HT-29 (cell line): ENCODE results near the gene SNX25. TPM values are rescaled to one million over a fixed set of nuclear protein-coding genes. Genes with fewer than 3 reads are reported as not detected.

Experiments
- DNase-seq: peaks from one replicate; pipeline ENCODE4 v3.0.0-alpha.2; 2015; ENCODE audit warnings: low spot score
- total RNA-seq: library from RNA; depleted of rRNA; stranded (reverse); fragments of >200 nt; shearing (Covaris generic); gene quantifications from 2 replicates; pipeline ENCODE4 v1.2.3, GENCODE V29; 2014

The SNX25 gene
- total RNA-seq, 1 experiment from 2014 or later: 3.3 TPM

DNA sequence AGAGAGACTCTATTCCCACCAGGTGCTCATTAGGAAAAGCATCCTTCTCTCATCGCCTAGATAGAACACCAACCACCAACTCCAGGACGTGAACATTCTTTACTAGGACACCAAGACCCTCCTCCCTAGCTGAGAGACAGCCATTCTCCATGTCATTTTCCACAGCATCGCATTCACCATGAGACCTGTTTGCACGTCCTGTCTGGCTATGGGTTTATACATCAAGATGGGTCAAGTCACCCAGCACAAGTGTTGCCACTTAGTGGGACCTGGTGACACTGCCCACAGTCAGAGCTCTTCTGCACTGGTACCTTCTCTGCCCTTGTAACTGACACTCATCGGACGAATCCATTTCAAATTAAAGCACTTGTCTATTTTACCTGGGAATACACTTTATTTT lies 168.9 kb downstream of the SNX25 start:
- no peak for DNase-seq

DNA sequence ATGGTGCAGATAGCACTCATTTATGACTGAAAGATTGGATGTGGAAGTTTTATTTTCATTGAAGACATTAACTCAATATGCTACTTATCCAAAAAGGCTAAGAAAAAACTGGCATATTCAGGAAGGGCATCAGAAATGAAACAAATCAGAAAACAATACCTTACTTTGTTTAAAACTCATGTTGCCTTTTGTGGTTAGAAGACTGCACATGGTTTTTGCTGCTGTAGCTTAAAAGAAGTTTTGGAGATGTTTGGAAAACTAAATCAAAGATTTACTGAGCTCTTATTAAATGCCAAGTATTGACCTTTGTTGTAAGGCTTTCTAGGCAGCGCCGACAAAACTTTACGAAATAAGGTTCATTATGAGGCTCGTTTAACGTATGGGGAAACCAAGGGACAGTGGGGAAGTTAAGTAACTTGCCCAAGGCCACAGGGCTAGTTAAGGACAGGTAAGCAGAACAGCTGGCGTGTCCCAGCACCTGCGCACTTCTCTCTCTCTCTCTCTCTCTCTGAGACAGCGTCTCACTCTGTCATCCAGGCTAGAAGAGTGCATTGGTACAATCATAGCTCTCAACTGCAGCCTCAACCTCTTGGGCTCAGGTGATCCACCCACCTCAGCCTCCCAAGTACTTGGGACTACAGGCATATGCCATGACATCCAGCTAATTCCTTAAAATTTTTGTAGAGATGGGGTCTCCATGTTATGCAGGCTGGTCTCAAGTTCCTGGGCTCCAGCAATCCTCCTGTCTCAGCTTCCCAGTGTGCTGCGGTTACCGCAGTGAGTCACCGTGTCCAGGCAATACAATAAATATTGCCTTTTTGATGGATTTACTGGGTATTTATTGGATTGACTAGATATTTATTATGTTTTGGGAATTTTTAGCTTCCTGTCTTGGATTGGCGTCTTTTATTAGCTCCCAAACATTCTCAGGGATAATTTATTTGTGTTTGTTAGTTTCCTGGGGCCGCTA lies 170.2 kb downstream of the SNX25 start:
- no peak for DNase-seq

DNA sequence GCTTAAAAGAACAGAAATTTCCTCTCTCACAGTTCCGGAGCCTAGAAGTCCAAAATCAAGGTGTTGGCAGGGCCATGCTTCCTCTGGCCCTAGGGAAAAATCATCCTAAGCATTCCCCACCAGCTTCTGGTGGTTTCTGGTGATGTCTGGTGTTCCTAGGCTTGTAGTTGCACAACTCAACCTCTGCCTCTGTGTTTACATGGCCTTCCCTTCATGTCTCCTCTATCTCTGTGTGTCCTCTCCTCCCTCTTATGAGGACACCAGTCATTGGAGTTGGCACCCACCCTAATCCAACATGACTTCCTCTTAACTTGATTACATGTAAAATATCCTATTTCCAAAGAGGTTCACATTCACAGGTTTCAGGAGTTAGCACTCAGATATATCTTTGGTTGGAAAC lies 170.9 kb downstream of the SNX25 start:
- DNase-seq: no peak

DNA sequence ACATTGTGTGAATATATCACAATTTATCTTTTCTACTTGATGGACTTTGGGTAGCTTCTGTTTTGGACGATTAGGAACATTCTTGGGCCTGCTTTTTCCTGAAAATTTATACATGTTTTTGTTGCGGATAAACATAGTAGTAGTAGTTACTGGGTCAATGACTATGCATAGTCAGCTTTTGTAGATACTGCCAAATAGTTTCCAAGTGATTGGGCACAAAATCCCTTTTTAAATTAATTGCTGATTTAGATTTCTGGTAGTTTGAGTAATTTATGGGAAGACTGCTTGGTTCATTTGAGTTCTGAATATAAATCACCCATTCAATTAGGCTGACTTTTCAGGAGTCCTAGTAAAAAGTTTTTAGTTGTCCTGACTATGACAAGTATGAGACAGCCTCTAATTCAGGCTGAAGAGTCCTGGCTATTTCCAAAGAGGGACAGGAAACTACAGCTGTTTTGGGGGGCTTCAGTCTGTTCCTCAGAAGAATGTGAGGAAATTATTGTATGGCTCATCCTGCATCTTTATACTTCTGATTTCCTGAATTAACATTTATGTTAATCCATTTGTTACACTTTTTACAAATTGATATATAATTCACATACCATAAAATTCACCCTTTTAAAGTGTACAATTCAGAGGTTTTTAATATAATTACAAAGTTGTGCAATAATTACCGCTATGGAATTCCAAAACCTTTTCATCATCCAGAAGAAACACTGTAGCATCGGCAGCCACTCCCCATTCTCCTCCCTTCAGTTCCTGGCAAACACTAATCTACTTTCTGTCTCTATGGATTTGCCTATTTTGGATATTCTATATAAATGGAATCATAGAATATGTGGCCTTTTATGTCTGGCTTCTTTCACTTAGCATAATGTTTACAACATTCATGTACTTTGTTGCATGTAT lies 172.1 kb downstream of the SNX25 start:
- no peak for DNase-seq

DNA sequence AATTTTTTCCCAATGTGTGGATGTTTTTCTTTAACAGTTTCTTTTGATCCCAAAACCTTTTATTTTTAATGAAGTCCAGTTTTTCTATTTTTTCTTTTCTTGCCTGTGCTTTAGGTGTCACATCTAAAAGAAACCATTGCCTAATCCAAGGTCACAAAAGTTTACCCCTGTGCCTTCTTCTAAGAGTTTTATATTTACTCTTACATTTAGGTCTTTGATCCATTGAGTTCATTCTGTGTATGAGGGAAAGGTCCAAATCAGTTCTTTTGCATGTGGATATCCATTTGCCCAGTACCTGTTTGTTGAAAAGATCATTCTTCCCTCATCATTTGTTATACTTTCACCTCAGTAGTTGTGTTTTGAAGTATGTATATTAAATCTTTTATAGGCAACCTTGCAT lies 173.4 kb downstream of the SNX25 start:
- no peak for DNase-seq

DNA sequence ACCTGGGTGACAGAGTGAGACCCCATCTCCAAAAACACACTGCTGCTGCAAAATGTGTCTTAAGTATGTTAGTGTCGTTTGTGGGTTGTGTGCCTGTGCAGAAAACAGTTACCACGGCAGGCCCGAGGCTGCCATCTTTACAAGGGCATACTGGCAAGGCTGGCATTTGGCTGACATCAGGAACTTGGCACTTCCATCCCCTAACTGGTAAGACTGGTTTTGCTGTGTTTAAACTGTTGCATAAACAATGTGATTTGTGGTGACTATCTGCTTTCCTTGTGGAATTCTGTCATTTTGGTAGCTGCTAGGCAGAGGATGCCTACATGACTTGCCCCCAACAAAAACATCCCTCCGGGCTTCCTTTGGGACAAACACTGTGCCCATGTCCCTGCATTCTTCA lies 174.1 kb downstream of the SNX25 start:
- DNase-seq: peak; percentile 70

DNA sequence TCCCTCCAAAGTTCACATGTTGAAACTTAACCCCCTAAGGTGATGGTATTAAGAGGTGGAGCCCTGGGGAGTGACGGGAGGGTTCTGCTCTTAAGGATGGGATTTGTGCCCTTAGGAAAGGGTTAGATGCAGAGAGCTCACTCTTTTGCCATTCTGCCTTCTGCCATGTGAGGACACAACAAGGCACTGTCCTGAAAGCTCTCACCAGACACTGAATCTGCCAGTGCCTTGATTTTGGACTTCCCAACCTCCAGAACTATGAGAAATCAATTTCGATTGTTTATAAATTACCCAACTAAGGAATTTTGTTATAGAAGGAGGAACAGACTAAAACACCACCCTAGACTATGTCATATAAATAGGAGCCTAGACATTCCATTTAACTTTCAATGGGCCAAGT lies 174.7 kb downstream of the SNX25 start:
- DNase-seq: no peak

DNA sequence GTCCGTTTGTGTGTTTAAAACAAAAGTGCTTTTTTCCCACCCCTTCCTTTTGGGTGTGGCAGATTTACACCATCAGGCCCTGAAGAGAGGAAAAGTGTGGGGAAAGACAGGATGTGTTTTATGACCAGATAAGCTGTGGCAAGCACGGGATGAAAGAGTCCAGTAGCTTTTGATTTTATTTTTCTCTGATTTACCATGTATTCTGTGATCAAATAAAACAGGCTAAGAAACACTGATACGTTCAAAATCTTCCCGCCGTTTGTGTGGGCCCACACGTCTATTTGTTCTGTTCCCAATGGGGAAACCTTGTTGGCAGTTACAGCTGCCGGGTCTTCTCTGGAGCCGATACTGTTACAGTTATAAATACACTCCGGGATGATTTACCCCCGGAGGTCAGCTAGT lies 175.5 kb downstream of the SNX25 start:
- no peak for DNase-seq

DNA sequence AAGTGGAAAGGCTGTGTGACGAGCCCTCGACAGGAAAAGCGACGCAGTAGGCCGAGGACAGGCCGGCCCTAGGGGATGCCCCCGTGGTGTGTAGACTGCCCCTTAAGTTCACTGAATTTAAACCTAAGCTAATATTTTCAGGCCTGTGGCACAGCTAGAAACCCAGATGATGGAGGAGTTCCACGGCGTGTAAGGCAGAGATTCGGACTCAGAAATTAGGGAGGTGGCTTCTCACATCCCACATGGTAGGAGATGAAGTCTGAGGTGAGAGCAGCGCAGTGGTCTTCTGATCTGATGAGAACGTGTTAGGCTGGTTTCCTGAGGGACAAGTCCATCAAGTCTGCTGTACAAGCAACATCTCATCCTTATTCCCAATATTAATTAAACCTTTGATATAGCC lies 178.6 kb downstream of the SNX25 start:
- DNase-seq: no peak

DNA sequence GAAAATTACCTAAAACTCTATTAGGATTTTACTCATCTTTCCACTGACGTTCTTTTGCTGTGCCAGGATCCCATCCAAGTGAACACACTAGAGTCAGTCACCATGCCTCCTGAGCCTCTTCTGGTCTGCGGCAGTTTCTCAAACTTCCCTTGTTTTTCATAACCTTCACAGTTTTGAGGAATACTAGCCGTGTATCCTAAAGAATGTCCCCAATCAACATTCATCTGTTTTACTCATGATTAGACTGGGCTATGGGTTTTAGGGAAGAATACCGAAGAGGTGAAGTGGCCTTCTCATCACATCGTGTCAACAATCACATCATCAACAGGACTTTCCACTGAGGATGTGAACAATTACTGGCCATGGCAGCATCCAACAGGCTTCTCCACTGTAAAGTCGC lies 181.5 kb downstream of the SNX25 start:
- no peak for DNase-seq

DNA sequence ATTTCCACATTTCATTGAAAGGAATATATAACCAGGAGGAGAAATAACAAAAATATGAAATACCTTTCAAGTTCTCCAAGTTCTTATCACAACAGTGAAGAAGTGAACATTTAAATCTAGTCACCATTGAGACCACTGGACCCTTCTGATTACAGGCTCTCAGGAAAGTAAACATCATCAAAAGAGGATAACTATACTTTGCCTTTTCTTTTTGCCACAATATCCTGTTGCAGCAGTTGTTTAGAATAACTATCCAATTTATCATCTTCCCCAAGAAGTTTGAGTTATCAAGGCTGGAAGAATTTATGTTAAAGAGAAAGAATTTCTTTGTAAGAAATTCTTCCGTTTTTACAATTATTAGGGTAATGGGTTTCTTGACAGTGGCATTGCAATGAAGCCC lies 182.8 kb downstream of the SNX25 start:
- DNase-seq: no peak

DNA sequence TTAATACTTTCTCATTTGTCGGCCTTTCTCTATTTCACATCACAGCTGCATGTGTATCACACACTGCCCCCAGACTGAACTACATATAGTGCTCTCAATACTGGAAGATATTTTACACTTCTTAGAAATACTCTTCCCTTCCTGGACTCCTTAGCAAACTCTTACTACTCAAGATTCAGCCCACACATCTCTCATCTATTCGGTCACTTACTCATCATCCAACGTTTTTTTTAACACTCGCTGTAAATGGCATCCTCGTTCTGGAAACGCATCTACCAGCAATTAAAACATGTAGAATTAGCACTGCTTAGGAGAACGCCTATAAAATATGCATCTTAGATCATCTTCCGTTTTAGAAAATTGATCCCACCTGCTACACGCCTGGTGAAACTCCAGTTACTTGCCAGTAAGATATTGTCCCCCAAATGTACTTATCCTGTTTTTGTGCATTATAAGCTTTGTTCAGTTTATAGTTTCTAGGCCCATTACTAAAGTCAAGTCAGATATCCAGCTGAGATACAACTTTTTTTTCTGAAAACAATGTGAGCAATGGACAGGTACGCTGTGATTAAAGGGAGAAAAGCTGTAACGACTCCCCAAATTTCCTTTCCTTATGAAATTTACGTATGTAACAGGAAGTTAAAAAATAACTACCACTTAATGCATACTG lies 185.3 kb downstream of the SNX25 start:
- no peak for DNase-seq

DNA sequence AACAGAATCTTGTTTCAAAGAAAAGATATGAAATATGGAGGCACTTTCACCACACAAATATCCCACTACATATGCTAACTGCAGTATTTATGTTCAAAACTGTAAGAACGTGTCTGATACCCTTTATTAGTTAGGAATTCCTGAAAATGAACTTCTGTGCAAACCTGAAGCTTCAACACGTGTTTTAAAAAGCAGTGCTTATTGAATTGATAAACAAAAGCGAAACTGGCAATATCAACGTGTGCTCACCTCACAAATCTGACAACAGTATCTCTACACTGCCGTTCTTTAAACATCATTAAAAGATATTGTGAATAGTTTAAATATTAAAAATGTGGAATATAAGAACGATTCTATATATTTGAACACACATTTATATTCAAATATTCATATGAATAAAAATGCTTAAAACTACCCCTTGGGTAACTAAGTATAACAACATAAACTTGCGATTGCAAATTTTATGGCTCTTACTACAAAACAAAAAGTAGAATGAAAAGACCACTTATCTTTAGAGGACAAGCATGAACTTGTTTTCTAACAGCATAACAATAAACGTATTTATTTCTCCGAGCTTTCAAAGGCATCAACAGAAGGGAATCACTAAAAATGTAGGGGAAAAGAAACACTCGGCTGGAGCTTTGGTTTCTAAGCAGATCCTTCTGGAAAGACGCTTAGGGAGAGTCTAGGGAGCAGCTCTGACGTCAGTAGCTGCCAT lies 186.0 kb downstream of the SNX25 start, which contains the start of gene LRP2BP:
Gene LRP2BP (minus strand): TSS at position 687 of the 718 bp plus-strand sequence. CDS start 17,738 bp downstream, outside the sequence.
- DNase-seq: peak; percentile 69

DNA sequence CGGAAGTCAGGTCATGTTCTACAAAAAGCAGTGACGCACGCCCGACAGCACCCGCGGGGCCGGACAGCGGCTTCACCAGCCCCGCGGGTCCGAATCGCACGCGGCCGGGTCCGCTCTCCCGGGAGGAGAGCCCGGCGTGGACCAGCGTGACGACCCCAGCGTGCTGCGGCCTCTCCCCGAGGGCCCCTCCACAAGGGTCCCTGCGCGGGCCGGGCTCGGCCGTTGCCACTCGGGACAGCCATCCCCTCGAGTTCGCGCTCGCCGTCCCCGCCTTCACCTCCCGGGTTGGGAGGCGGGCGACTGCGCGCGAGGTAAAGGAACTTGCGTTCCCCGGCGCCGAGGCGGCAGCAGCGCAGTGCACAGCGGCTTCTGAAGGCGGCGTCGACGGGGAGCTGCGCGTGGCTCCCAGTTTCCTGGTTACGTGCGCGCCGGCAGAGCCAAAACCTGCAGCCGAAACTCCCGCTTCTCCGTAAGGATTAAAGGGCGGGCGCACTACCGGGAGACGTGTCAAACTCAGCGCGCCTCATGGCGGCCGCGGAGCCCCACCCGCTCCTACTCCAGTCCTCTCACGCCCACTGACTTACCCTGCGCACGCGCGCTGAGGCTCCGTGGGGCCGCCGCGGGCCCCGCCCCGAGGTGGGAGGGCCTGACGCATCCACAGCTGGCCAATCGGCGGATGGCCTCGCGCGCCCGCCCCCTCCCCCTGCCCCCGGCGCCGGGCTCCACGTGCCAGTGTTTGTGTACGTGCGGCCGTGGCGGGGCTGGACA lies 186.7 kb downstream of the SNX25 start:
- peak; percentile 90 for DNase-seq

DNA sequence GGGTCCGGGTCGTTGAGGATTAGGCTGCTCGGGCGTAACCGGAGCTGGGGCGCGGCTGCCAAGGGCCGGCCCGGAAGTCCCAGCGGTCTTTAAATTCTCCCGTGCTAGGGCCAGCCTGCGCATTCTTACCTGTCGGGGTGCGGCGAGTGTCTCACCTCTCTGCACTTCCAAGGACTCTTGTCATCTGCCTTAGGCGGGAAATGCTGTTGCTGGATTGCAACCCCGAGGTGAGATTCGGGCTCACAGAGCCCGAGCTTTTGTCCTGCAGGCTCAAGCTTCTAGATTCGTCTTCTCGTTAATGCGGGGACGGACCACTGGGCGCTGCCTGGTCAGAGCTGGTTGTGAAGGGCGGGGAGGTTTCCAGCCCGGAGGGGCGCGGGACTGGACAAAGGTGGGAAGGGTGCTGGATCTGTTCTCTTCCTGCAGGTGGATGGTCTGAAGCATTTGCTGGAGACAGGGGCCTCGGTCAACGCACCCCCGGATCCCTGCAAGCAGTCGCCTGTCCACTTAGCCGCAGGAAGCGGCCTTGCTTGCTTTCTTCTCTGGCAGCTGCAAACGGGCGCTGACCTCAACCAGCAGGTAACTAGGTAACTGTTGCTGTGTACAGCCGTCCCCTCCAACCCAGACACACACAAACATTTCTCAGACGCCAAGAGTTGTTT lies 187.5 kb downstream of the SNX25 start, which contains the start of gene ANKRD37:
Gene ANKRD37 (plus strand): TSS at position 118 of the 662 bp plus-strand sequence. CDS start 83 bp downstream, at position 201.
- peak; percentile 59 for DNase-seq

DNA sequence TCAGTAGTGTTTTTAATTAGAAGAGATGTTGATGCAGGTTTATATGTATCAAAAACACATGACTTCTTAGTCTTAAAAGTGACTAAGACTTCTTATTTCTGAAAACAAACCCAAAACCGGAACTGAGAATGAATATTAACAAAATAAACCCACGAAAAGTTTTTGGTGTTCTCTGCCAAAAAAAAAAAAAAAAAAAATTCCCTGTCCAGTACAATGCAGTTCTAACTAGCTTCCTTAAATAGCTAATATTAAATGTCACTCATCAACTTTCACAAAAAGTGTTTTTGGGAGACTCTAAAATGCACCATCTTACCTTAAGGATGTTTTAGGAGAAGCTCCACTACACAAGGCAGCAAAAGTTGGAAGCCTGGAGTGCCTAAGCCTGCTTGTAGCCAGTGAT lies 189.2 kb downstream of the SNX25 start:
- DNase-seq: no peak

DNA sequence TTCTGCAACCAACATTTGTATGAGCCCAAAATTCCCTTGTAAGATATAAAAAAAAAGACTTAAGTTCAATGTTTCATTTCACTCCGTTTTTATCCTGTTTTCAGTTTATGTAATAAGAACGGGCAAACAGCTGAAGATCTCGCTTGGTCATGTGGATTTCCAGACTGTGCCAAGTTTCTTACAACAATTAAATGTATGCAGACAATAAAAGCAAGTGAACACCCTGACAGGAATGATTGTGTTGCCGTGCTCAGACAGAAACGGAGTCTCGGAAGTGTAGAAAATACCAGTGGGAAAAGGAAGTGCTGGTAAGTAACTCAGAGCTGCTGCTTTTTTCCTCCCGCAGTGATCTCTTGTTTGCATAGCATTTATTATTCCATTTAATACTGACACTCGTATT lies 190.1 kb downstream of the SNX25 start:
- DNase-seq: no peak

DNA sequence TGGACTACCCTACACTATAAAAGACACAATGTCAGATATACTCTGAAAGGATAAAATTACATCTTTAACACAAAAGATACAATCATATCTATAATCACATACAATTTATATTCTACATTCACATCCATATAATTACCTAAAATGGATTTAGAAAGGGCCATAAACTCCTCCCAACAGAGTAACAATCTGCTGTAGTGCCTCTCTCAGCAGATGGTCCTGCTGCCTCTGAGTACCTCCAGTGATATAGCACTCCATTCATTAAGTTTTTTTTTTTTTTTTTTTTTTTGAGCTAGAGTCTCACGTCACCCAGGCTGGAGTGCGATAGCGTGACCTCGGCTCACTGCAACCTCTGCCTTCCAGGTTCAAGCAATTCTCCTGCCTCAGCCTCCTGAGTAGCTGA lies 194.6 kb downstream of the SNX25 start:
- no peak for DNase-seq

DNA sequence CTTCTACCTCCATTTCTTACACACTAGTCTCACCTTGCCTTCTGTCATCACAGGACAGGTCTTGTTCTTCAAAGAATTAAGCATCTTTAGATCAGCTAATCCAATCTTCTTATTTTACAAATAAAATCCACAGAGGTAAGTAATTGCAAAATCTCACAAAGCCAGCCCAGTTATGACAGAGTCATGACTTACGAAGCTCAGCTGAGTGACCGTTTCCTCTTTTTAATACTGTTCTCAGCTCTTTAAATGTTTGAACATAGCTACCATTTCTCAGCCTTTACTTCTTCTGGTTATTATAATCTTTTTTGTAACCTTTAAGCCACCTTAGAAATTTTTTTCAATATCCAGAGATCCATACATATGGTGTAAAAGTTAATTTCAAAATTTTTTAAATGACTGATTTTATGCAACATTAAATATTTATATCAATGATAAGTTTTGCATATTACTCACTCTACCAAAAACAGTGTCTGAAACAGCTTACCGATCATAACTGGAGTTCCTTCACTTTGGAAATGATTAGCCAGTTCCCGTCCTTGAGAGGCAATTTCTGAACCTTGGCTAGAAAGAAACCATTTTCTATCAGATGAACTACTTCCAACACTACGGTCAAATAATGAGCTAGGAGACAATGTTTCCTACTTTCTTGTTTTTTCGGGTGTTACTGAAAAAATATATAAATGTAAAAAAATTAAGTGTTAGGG lies 196.1 kb downstream of the SNX25 start:
- no peak for DNase-seq
